Fibroblast of the aortic adventitia (primary cell): ENCODE measurements around the gene AKAP6. TPM values are rescaled to one million over a fixed set of nuclear protein-coding genes. Genes with fewer than 3 reads are reported as not detected.
A peak's percentile ranks its signal among the peaks of the same experiment; 100 is the strongest.
"Not testable (repeated sequence)": the region's sequence is repeated elsewhere in the genome, so short reads cannot be mapped to it uniquely, and the experiment has no call there.

Source experiments
- DNase-seq: peaks from one replicate; pipeline ENCODE4 v3.0.0-alpha.2; 2010; ENCODE audit warnings: low read depth
- H3K4me3 ChIP-seq: 2 replicates; pipeline ENCODE4 v1.5.1; 2011; ENCODE audit warnings: low read depth, mild to moderate bottlenecking, control low read depth, low read length, moderate library complexity
- total RNA-seq: library from RNA; depleted of rRNA; stranded (reverse); fragments of >200 nt; gene quantifications from 2 replicates; pipeline ENCODE4 v1.2.3, GENCODE V29; 2012; ENCODE audit warnings: low replicate concordance
- TF ChIP-seq, protein P1 (sequence below): IDR thresholded peaks from 2 replicates; pipeline ENCODE4 v1.5.1; 2011; ENCODE audit warnings: mild to moderate bottlenecking, low read length, control low read depth, inconsistent platforms; ENCODE audit not compliant: insufficient read depth

AKAP6 gene
- total RNA-seq, 1 donor, result 2.2 TPM

DNA sequence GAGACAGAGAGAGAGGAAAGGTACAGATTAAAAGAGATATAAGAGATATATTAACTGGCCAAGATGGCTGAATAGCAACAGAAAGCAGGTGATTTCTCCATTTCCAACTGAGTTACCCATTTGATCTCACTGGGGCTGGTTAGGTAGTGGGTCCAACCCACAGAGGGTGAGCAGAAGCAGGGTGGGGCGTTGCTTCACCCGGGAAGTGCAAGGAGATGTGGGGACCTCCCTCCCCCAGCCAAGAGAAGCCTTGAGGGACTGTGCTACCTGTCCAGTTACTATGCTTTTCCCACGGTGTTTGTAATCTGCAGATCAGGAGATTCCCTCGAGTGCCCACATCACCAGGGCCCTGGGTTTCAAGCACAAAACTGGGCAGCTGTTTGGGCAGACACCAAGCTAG, 131.2 kb downstream of the AKAP6 start:
- TF ChIP-seq, protein P1, sequence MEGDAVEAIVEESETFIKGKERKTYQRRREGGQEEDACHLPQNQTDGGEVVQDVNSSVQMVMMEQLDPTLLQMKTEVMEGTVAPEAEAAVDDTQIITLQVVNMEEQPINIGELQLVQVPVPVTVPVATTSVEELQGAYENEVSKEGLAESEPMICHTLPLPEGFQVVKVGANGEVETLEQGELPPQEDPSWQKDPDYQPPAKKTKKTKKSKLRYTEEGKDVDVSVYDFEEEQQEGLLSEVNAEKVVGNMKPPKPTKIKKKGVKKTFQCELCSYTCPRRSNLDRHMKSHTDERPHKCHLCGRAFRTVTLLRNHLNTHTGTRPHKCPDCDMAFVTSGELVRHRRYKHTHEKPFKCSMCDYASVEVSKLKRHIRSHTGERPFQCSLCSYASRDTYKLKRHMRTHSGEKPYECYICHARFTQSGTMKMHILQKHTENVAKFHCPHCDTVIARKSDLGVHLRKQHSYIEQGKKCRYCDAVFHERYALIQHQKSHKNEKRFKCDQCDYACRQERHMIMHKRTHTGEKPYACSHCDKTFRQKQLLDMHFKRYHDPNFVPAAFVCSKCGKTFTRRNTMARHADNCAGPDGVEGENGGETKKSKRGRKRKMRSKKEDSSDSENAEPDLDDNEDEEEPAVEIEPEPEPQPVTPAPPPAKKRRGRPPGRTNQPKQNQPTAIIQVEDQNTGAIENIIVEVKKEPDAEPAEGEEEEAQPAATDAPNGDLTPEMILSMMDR, result no peak
- no peak overlapping the region for H3K4me3 ChIP-seq
- DNase-seq, result no peak

DNA sequence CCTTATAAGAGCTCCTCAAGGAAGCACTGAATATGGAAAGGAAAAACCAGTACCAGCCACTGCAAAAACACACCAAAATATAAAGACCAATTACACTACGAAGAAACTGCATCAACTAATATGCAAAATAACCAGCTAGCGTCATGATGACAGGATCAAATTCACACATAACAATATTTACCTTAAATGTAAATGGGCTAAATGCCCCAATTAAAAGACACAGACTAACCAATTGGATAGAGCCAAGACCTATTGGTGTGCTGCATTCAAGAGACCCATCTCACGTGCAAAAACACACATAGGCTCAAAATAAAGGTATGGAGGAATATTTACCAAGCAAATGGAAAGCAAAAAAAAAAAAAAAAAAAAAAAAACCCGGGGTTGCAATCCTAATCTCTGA, 133.5 kb downstream of the AKAP6 start:
- not testable (repeated sequence) for H3K4me3 ChIP-seq, DNase-seq

DNA sequence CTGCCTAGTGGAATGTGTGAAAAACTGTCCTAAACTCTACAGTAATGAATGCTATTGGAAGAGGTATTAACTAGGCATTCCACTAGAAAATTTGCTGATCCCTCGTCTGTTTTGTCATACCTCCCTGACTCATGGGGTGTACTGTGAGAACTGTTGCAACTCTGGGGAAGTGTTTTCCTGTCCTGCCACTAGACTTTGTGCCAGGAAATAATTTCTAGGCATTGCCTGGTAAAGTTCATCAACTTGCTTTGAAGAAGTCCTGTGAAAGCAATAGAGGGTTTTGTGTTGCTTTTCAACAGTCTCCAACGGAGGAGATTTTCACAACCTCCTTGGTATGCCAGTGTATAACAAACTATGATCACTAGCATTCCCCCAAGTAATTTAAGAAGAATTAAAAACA, 139.9 kb downstream of the AKAP6 start:
- DNase-seq, result peak; percentile 82
- H3K4me3 ChIP-seq, result no peak overlapping the region
- TF ChIP-seq, protein P1, result no peak

DNA sequence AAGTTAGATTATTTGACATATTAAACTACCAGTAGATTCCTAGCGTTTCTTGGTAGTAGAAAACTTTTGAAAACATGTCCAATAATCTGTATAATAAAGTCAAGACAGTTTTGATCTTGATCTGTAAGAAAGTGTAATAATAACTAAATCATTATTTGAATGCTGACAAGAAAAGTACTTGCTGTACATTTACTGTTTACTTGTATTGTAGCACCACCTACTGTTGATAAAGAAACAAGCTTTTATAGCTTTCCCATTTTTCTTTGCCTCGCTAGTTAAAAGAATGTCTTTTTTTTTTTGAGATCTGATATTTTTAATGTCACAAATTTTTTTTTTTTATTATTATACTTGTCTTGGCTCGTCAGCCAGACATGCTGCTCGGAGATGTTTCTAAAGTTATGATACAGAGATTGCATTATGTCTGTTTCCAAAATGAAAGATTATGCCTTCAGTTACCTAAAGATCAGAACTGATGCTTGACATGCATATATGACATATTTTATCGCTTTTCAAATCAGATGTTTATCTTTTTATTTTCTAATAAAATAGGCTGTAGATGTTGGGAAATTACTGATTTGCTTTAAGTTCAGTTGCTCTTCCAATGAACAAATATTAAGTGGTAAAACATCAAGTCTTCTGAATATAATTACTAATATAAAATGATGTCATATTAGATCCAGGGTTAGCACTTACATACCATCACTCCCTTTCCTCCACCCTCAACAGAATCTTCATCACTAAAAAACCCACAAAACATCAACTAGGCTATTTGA, 140.5 kb downstream of the AKAP6 start:
- H3K4me3 ChIP-seq, result no peak overlapping the region
- TF ChIP-seq, protein P1, result peak; percentile 60
- peak; percentile 79 for DNase-seq

DNA sequence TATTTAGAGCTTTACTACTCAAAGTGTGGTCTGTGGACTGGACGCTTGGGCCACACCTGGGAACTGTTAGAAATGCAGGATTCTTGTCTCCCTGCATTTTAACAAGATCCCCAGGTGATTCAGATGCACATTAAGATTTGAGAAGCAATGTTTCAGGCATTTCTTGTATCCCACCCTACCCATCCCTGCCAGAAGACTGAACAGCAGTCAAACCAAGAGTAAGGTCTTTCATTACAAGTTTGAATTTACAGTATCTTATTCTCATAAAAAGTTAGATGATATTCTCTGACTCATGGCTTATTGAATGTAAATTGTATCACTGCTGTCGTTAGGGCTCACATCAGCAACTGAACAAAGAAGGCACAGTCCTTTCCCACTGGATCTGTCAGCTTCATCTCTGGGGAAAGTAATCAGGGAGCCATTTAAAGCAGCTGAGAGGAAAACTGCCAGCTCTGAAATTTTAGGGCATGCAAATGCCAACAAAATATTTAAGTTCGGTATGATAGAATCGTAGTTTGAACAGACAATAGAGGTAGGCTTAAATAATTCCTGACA, 141.1 kb downstream of the AKAP6 start:
- no peak for DNase-seq
- TF ChIP-seq, protein P1, result no peak
- no peak overlapping the region for H3K4me3 ChIP-seq

DNA sequence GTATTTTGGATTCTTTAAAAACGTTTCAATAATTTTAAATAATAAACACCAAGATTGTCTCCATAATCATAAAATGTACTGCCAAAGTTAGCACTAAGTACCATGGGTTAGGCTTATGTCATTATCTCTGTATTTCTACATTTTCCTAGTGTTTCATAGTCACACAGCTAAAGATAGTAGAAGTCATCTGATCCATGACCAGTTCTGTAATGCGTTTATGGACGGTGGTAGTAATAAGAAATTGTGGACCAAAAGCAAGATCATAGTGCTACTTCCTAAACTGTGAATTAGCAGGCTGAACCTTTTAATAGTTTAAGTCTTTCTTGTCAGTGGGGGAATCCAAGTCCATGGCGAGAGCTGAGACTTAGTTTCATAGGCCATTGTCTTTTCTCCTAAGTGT, 142.1 kb downstream of the AKAP6 start:
- no peak for DNase-seq
- H3K4me3 ChIP-seq, result no peak overlapping the region
- TF ChIP-seq, protein P1, result no peak

DNA sequence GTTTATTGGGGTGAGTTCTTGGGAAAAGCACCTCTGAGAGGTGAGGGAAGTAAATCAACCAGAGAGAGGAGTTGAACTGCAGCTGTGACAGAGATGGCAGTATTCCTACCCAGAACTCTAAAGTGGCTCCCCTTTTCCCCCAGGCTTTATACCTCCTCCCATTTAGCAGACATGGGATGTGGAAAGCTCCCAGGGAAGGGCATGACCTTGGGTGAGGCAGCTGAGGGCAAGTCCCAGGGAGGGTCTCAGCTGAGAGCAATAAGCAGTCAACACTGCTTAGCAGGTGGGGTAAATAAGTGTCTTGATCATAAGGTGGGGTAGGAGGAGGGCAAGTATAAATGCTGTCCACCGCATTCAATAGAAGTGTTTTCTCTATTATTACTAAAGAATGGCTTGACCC, 143.0 kb downstream of the AKAP6 start:
- TF ChIP-seq, protein P1, result no peak
- no peak overlapping the region for H3K4me3 ChIP-seq
- DNase-seq, result no peak
